HCT116 (cell line): ENCODE measurements around the gene PLEKHM3. TPM values are rescaled to one million over a fixed set of nuclear protein-coding genes. Genes with fewer than 3 reads are reported as not detected.

ENCODE experiments used
- ATAC-seq: fragments of 200-7000 bp; cut with Tn5 transposase; 2 replicates; pipeline ENCODE4 v1.9.1; 2020; ENCODE audit warnings: mild to moderate bottlenecking, moderate library complexity
- BruUV-seq: library from RNA; stranded (reverse); fragments of 400-500 nt; replicated peaks from 2 replicates; lab custom pipeline; 2021; lab: Mats Ljungman, UMichigan
- CTCF ChIA-PET: fragments of 300-600 bp; sonication (Branson Sonifier 250); formaldehyde crosslinking; loops from one replicate; lab custom pipeline; 2021; ENCODE audit warnings: antibody characterized with exemption; lab: Charles Lee
- POLR2A ChIA-PET: fragments of 300-600, 350-600 bp; sonication (Branson Sonifier 250); formaldehyde crosslinking; loops from one replicate; lab custom pipeline; 2021; ENCODE audit warnings: antibody characterized with exemption; lab: Charles Lee
- RAD21 ChIA-PET, 2 experiments: fragments of 300-600 bp; sonication (Branson Sonifier 250); formaldehyde crosslinking; loops; one replicate each; lab custom pipeline; 2023; ENCODE audit warnings: low total read pairs in 2 of 2; ENCODE audit not compliant: uncharacterized antibody in 2 of 2, unreplicated experiment in 2 of 2, low non-redundant PET in 1 of 2; lab: Charles Lee
- DNase-seq: peaks from one replicate; pipeline ENCODE4 v3.0.0-alpha.2; 2010; ENCODE audit warnings: low read depth, low spot score
- H2AFZ ChIP-seq: fragments of 200-600 bp; shearing (Covaris generic), sonication (generic); 2 replicates; pipeline ENCODE4 v1.6.1; 2017; ENCODE audit warnings: low read depth, mixed run types, mixed read lengths, antibody characterized with exemption, low read length; ENCODE audit not compliant: poor library complexity, severe bottlenecking
- H3K27ac ChIP-seq: 2 replicates; pipeline ENCODE4 v1.5.1; 2012; ENCODE audit warnings: low read depth, low read length
- H3K27me3 ChIP-seq: fragments of 200-600 bp; sonication (generic); 2 replicates; pipeline ENCODE4 v1.6.1; 2016; ENCODE audit warnings: mixed run types, low read length, mixed read lengths; ENCODE audit not compliant: insufficient read depth
- H3K36me3 ChIP-seq, 2 experiments: fragments of 200-500 bp in 1 of 2; fragments of 200-600 bp in 1 of 2; sonication (Bioruptor generic) in 1 of 2; sonication (generic) in 1 of 2; 2 replicates each; pipeline versions ENCODE4 v1.5.1 to v1.6.1; 2014 to 2016; ENCODE audit warnings: low read length in 2 of 2, inconsistent platforms in 1 of 2, mixed read lengths in 1 of 2, mixed run types in 1 of 2; ENCODE audit not compliant: insufficient read depth in 2 of 2, control insufficient read depth in 1 of 2
- H3K4me1 ChIP-seq, 2 experiments: fragments of 200-600 bp in 1 of 2; sonication (generic) in 1 of 2; 2 replicates each; pipeline versions ENCODE4 v1.5.1 to v1.6.1; 2012 to 2017; ENCODE audit warnings: low read length in 2 of 2, inconsistent platforms in 1 of 2, mild to moderate bottlenecking in 1 of 2, mixed read lengths in 1 of 2, mixed run types in 1 of 2, moderate library complexity in 1 of 2; ENCODE audit not compliant: insufficient read depth in 2 of 2, control insufficient read depth in 1 of 2
- H3K4me2 ChIP-seq: fragments of 200-600 bp; sonication (generic); 2 replicates; pipeline ENCODE4 v1.6.1; 2017; ENCODE audit warnings: mixed run types, low read length, mixed read lengths
- H3K4me3 ChIP-seq, 2 experiments: fragments of 200-600 bp in 1 of 2; sonication (generic) in 1 of 2; replicated peaks in 1 of 2; 2 replicates each; pipeline ENCODE4 v1.5.1; 2011 to 2016; ENCODE audit warnings: low read length in 2 of 2, control low read depth in 1 of 2, low read depth in 1 of 2, mild to moderate bottlenecking in 1 of 2, mixed read lengths in 1 of 2, mixed run types in 1 of 2
- H3K79me2 ChIP-seq: fragments of 200-600 bp; sonication (generic); 2 replicates; pipeline ENCODE4 v1.6.1; 2017; ENCODE audit warnings: mild to moderate bottlenecking, mixed run types, low read length, moderate library complexity, mixed read lengths; ENCODE audit not compliant: insufficient read depth
- H3K9ac ChIP-seq: fragments of 200-600 bp; sonication (generic); 2 replicates; pipeline ENCODE4 v1.6.1; 2016; ENCODE audit warnings: low read length, mixed read lengths
- H3K9me2 ChIP-seq: fragments of 200-600 bp; sonication (generic), shearing (Covaris generic); 2 replicates; pipeline ENCODE4 v1.6.1; 2017; ENCODE audit warnings: mixed run types, mild to moderate bottlenecking, moderate library complexity; ENCODE audit not compliant: insufficient read depth
- H3K9me3 ChIP-seq, 2 experiments: fragments of 200-500 bp in 1 of 2; fragments of 200-600 bp in 1 of 2; sonication (Bioruptor generic) in 1 of 2; sonication (generic) in 1 of 2; 2 replicates each; pipeline ENCODE4 v1.6.1; 2014 to 2017; ENCODE audit warnings: low read length in 2 of 2, mixed read lengths in 2 of 2, inconsistent platforms in 1 of 2, low read depth in 1 of 2, mild to moderate bottlenecking in 1 of 2, mixed run types in 1 of 2, moderate library complexity in 1 of 2; ENCODE audit not compliant: control insufficient read depth in 1 of 2, insufficient read depth in 1 of 2
- H4K20me1 ChIP-seq: fragments of 200-600 bp; sonication (generic), shearing (Covaris generic); 2 replicates; pipeline ENCODE4 v1.6.1; 2017; ENCODE audit warnings: mixed run types, mild to moderate bottlenecking, moderate library complexity; ENCODE audit not compliant: insufficient read depth
- CBX3 ChIP-seq: IDR thresholded peaks from 2 replicates; pipeline ENCODE4 v1.6.1; 2012; ENCODE audit warnings: low read depth
- CEBPB ChIP-seq: IDR thresholded peaks from 2 replicates; pipeline ENCODE4 v1.6.1; 2012; ENCODE audit warnings: low read depth
- EGR1 ChIP-seq: IDR thresholded peaks from 2 replicates; pipeline ENCODE4 v1.6.1; 2012; ENCODE audit warnings: low read depth
- EZH2phosphoT487 ChIP-seq: fragments of 200-600 bp; IDR thresholded peaks from 2 replicates; pipeline ENCODE4 v1.6.1; 2018; ENCODE audit warnings: antibody characterized with exemption, borderline replicate concordance
- FOSL1 ChIP-seq: IDR thresholded peaks from 2 replicates; pipeline ENCODE4 v1.6.1; 2012; ENCODE audit warnings: low read depth
- POLR2A ChIP-seq: IDR thresholded peaks from 2 replicates; pipeline ENCODE4 v1.7.0; 2011; ENCODE audit warnings: borderline replicate concordance; ENCODE audit not compliant: insufficient read depth, insufficient read length; ENCODE audit errors: extremely low read depth
- SRF ChIP-seq: IDR thresholded peaks from 2 replicates; pipeline ENCODE4 v1.6.1; 2012; ENCODE audit warnings: low read depth
- TCF7L2 ChIP-seq: IDR thresholded peaks from 2 replicates; pipeline ENCODE4 v1.7.0; 2011; ENCODE audit warnings: borderline replicate concordance, inconsistent platforms; ENCODE audit not compliant: insufficient read depth, insufficient read length; ENCODE audit errors: extremely low read depth
- YY1 ChIP-seq: IDR thresholded peaks from 2 replicates; pipeline ENCODE4 v1.6.1; 2011; ENCODE audit warnings: low read length, low read depth, moderate library complexity, mild to moderate bottlenecking; ENCODE audit not compliant: insufficient replicate concordance; ENCODE audit errors: extremely low read depth
- ZNF274 ChIP-seq: fragments of 200-500 bp; sonication (Bioruptor generic); IDR thresholded peaks from 2 replicates; pipeline ENCODE4 v1.6.1; 2014; ENCODE audit warnings: mild to moderate bottlenecking, low read depth, low read length, inconsistent platforms
- intact Hi-C: fragments of 100-400 bp; cut with micrococcal nuclease; formaldehyde crosslinking; loops from 2 replicates; pipeline ENCODE4 v1.10.0; 2022
- total RNA-seq: library from RNA; stranded (reverse); gene quantifications from one replicate; pipeline ENCODE4 v1.2.1, GENCODE V29; 2021; ENCODE audit not compliant: unreplicated experiment
- TF ChIP-seq, protein P1 (sequence below): IDR thresholded peaks from 2 replicates; pipeline ENCODE4 v1.6.1; 2012
- TF ChIP-seq, protein P2 (sequence below), 3 experiments: fragments of 200-600 bp in 1 of 3; sonication (generic) in 1 of 3; IDR thresholded peaks in 2 of 3; conservative IDR thresholded peaks in 1 of 3; 2 replicates each; pipeline ENCODE4 v1.5.1; 2012 to 2017; ENCODE audit warnings: low read depth in 2 of 3, low read length in 2 of 3, antibody characterized with exemption in 1 of 3, borderline replicate concordance in 1 of 3, control low read depth in 1 of 3, mild to moderate bottlenecking in 1 of 3, mixed read lengths in 1 of 3, mixed run types in 1 of 3, moderate library complexity in 1 of 3; ENCODE audit not compliant: insufficient read depth in 1 of 3
- TF ChIP-seq, protein P3 (sequence below): IDR thresholded peaks from 2 replicates; pipeline ENCODE4 v1.6.1; 2012; ENCODE audit warnings: low read depth
- TF ChIP-seq, protein P4 (sequence below): IDR thresholded peaks from 2 replicates; pipeline ENCODE4 v1.6.1; 2012

PLEKHM3 gene
- total RNA-seq, 1 experiment from 2014 or later, result 6.3 TPM

DNA sequence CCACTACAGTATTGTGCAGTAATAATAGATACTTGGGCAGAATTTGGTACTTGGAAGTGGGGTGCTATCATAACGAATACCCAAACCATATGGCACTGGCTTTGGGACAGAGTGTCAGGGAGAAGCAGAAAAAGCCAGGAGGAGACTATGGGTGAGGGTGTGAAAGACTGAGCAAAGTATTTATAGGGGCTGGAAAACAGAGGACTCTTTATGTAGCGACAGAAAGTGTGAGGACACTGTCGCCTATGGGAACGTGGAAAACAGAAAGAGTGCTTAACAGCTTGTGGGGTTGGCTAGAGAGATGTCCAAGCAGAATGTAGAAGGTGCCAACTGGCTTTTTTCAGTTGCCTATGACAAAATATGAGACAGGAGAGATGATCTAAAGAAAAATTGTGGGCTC is 40.7 kb upstream of the PLEKHM3 start:
- Histone ChIP-seq H3K4me1 (peaks cover 0 to 6% of the 10 kb centered on the region in 2 experiments; a peak in 2 of 4 replicates), H3K4me2 (no peak overlapping the region), H3K27me3 (no peaks in the 10 kb centered on the region), H3K4me3 (no peak overlapping the region), H3K36me3 (no peaks in the 10 kb centered on the region), H3K27ac (no peak overlapping the region), H2AFZ (no peak overlapping the region), H4K20me1 (no peaks in the 10 kb centered on the region), H3K79me2 (no peaks in the 10 kb centered on the region), H3K9ac (no peak overlapping the region), H3K9me2 (no peaks in the 10 kb centered on the region), H3K9me3 (no peaks in the 10 kb centered on the region)
- RAD21 ChIA-PET, result no interaction called here
- TF ChIP-seq TCF7L2 (no peak), EZH2phosphoT487 (no peak), SRF (no peak), FOSL1 (no peak), CBX3 (no peak), CEBPB (no peak), ZNF274 (no peak), POLR2A (no peak), EGR1 (no peak), YY1 (no peak)
- TF ChIP-seq, protein P1, sequence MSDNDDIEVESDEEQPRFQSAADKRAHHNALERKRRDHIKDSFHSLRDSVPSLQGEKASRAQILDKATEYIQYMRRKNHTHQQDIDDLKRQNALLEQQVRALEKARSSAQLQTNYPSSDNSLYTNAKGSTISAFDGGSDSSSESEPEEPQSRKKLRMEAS, result no peak
- TF ChIP-seq, protein P2, sequence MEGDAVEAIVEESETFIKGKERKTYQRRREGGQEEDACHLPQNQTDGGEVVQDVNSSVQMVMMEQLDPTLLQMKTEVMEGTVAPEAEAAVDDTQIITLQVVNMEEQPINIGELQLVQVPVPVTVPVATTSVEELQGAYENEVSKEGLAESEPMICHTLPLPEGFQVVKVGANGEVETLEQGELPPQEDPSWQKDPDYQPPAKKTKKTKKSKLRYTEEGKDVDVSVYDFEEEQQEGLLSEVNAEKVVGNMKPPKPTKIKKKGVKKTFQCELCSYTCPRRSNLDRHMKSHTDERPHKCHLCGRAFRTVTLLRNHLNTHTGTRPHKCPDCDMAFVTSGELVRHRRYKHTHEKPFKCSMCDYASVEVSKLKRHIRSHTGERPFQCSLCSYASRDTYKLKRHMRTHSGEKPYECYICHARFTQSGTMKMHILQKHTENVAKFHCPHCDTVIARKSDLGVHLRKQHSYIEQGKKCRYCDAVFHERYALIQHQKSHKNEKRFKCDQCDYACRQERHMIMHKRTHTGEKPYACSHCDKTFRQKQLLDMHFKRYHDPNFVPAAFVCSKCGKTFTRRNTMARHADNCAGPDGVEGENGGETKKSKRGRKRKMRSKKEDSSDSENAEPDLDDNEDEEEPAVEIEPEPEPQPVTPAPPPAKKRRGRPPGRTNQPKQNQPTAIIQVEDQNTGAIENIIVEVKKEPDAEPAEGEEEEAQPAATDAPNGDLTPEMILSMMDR (IDR thresholded peaks at IDR 0.05 in 2 of 3, conservative IDR thresholded peaks at IDR 0.05 in 1 of 3; ENCODE audit: borderline replicate concordance in 1 of 3, insufficient read depth in 1 of 3, low read depth in 2 of 3, low read length in 2 of 3), result no peak
- TF ChIP-seq, protein P3, sequence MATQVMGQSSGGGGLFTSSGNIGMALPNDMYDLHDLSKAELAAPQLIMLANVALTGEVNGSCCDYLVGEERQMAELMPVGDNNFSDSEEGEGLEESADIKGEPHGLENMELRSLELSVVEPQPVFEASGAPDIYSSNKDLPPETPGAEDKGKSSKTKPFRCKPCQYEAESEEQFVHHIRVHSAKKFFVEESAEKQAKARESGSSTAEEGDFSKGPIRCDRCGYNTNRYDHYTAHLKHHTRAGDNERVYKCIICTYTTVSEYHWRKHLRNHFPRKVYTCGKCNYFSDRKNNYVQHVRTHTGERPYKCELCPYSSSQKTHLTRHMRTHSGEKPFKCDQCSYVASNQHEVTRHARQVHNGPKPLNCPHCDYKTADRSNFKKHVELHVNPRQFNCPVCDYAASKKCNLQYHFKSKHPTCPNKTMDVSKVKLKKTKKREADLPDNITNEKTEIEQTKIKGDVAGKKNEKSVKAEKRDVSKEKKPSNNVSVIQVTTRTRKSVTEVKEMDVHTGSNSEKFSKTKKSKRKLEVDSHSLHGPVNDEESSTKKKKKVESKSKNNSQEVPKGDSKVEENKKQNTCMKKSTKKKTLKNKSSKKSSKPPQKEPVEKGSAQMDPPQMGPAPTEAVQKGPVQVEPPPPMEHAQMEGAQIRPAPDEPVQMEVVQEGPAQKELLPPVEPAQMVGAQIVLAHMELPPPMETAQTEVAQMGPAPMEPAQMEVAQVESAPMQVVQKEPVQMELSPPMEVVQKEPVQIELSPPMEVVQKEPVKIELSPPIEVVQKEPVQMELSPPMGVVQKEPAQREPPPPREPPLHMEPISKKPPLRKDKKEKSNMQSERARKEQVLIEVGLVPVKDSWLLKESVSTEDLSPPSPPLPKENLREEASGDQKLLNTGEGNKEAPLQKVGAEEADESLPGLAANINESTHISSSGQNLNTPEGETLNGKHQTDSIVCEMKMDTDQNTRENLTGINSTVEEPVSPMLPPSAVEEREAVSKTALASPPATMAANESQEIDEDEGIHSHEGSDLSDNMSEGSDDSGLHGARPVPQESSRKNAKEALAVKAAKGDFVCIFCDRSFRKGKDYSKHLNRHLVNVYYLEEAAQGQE, result no peak
- TF ChIP-seq, protein P4, sequence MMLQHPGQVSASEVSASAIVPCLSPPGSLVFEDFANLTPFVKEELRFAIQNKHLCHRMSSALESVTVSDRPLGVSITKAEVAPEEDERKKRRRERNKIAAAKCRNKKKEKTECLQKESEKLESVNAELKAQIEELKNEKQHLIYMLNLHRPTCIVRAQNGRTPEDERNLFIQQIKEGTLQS, result no peak
- ATAC-seq, result no peak
- no peak for DNase-seq
- POLR2A ChIA-PET, result no interaction called here
- CTCF ChIA-PET, result interaction anchor here (1.2 kb wide), 1 partner anchor 26 kb away, joined by 4 read pairs; no protein-coding TSS in a partner anchor
- no TSS peak for BruUV-seq
- intact Hi-C loops, result no loop called here
